Measurements from ENCODE around the gene NAP1L1. TPM values are rescaled to one million over a fixed set of nuclear protein-coding genes. Genes with fewer than 3 reads are reported as not detected.

Gene NAP1L1
- total RNA-seq, 4 donors from 2014 or later: 78.9 to 191 (median 150) TPM

GRCh38 chr12:76040461-76040860 is 44.0 kb downstream of the NAP1L1 start:
- intact Hi-C loops (cut with DNase I; ENCODE audit: low total_unique reads): no loop called here
- Histone ChIP-seq H3K4me3 (no peak overlapping the region), H3K27me3 (no peaks in the 10 kb centered on the region), H3K36me3 (no peaks in the 10 kb centered on the region), H3K9me3 (no peaks in the 10 kb centered on the region), H3K4me1 (peaks cover 0 to 8% (median 2%) of the 10 kb centered on the region in 4 donors), H3K27ac (no peak overlapping the region)
- WGBS, 2 donors (ENCODE audit: low coverage in 1 of 2): 82% methylated on average over 4 of the region's 4 CpGs; no CpG with 5 or more reads in 1 of the 2 donors
- TF ChIP-seq CTCF (IDR thresholded peaks at IDR 0.05): no peak
- no peak for TF ChIP-seq POLR2AphosphoS5 (IDR thresholded peaks at IDR 0.05)
- no peak for TF ChIP-seq POLR2A (IDR thresholded peaks at IDR 0.05)
- no peak for TF ChIP-seq EP300 (IDR thresholded peaks at IDR 0.05; ENCODE audit: low read depth)
- in situ Hi-C loops (cut with MboI; ENCODE audit: low pct_ligation_motif_present in 1 of 4, low pct_unique_long_range_greater_than_20kb in 1 of 4, low sequenced_read_pairs in 3 of 4): loop anchor here in 2 of 4 donors (10.0 to 25.0 kb wide), 2 partner anchors 503 to 506 kb away; no protein-coding TSS in a partner anchor
- DNase-seq: no peak

- no peaks in the 10 kb centered on the region for H3K27me3 ChIP-seq
- intact Hi-C loops (cut with DNase I; ENCODE audit: low total_unique reads) (loop anchor here (5.0 kb wide), 1 partner anchor 511 kb away; no protein-coding TSS in a partner anchor), in situ Hi-C loops (cut with MboI; ENCODE audit: low pct_ligation_motif_present in 1 of 4, low pct_unique_long_range_greater_than_20kb in 1 of 4, low sequenced_read_pairs in 3 of 4) (loop anchor here in 3 of 4 donors (5.0 to 25.0 kb wide), 4 partner anchors 223 to 511 kb away; no protein-coding TSS in a partner anchor)
- peaks cover 0 to 14% (median 2%) of the 10 kb centered on the region in 4 donors for H3K4me1 ChIP-seq
- H3K4me3 ChIP-seq: no peak overlapping the region
- H3K27ac ChIP-seq: no peak overlapping the region
- H3K9me3 ChIP-seq: no peaks in the 10 kb centered on the region
- TF ChIP-seq POLR2AphosphoS5 (IDR thresholded peaks at IDR 0.05): no peak
- TF ChIP-seq EP300 (IDR thresholded peaks at IDR 0.05; ENCODE audit: low read depth): no peak
- no peak for TF ChIP-seq POLR2A (IDR thresholded peaks at IDR 0.05)
- TF ChIP-seq CTCF (IDR thresholded peaks at IDR 0.05): no peak
- 60 to 100% methylated on average over 2 of the region's 2 CpGs for WGBS, 2 donors (ENCODE audit: low coverage in 1 of 2)
- no peaks in the 10 kb centered on the region for H3K36me3 ChIP-seq
- no peak for DNase-seq
Measured at GRCh38 chr12:76038176-76038575, 46.3 kb downstream of the NAP1L1 start.

- H3K27me3 ChIP-seq: no peaks in the 10 kb centered on the region
- H3K36me3 ChIP-seq: no peaks in the 10 kb centered on the region
- peaks cover 0 to 22% (median 5%) of the 10 kb centered on the region in 4 donors for H3K4me1 ChIP-seq
- H3K4me3 ChIP-seq: no peak overlapping the region
- intact Hi-C loops (cut with DNase I; ENCODE audit: low total_unique reads) (loop anchor here (5.0 kb wide), 1 partner anchor 510 kb away; no protein-coding TSS in a partner anchor), in situ Hi-C loops (cut with MboI; ENCODE audit: low pct_ligation_motif_present in 1 of 4, low pct_unique_long_range_greater_than_20kb in 1 of 4, low sequenced_read_pairs in 3 of 4) (loop anchor here in 3 of 4 donors (5.0 to 25.0 kb wide), 4 partner anchors 223 to 510 kb away; no protein-coding TSS in a partner anchor)
- TF ChIP-seq POLR2A (IDR thresholded peaks at IDR 0.05) (no peak), EP300 (IDR thresholded peaks at IDR 0.05; ENCODE audit: low read depth) (no peak), CTCF (IDR thresholded peaks at IDR 0.05) (peak; percentile 72 to 89 (median 82))
- no peaks in the 10 kb centered on the region for H3K9me3 ChIP-seq
- 33 to 34% methylated on average over 11 to 13 of the region's 13 CpGs for WGBS, 2 donors (ENCODE audit: low coverage in 1 of 2)
- no peak overlapping the region for H3K27ac ChIP-seq
- no peak for DNase-seq
Measured at GRCh38 chr12:76037130-76038103, 47.1 kb downstream of the NAP1L1 start.

GRCh38 chr12:76035045-76035444 is 49.4 kb downstream of the NAP1L1 start:
- H3K9me3 ChIP-seq: no peaks in the 10 kb centered on the region
- H3K36me3 ChIP-seq: no peaks in the 10 kb centered on the region
- in situ Hi-C loops (cut with MboI; ENCODE audit: low pct_ligation_motif_present in 1 of 4, low pct_unique_long_range_greater_than_20kb in 1 of 4, low sequenced_read_pairs in 3 of 4) (loop anchor here in 3 of 4 donors (5.0 to 25.0 kb wide), 4 partner anchors 220 to 508 kb away; no protein-coding TSS in a partner anchor), intact Hi-C loops (cut with DNase I; ENCODE audit: low total_unique reads) (loop anchor here (5.0 kb wide), 1 partner anchor 508 kb away; no protein-coding TSS in a partner anchor)
- no peak overlapping the region for H3K4me3 ChIP-seq
- WGBS, 2 donors (ENCODE audit: low coverage in 1 of 2): 74% methylated on average over 3 of the region's 3 CpGs; no CpG with 5 or more reads in 1 of the 2 donors
- peaks cover 3% of the 10 kb centered on the region for H3K27me3 ChIP-seq
- H3K27ac ChIP-seq: no peak overlapping the region
- TF ChIP-seq CTCF (IDR thresholded peaks at IDR 0.05): no peak
- TF ChIP-seq POLR2AphosphoS5 (IDR thresholded peaks at IDR 0.05): no peak
- no peak for TF ChIP-seq POLR2A (IDR thresholded peaks at IDR 0.05)
- TF ChIP-seq EP300 (IDR thresholded peaks at IDR 0.05; ENCODE audit: low read depth): no peak
- H3K4me1 ChIP-seq: peaks cover 3 to 33% (median 12%) of the 10 kb centered on the region in 4 donors
- no peak for DNase-seq

Measured in transverse colon (tissue), 4 donors.